GM13976 (cell line): ENCODE results near the gene CNTNAP2.
"Not testable (repeated sequence)": the region's sequence is repeated elsewhere in the genome, so short reads cannot be mapped to it uniquely, and the experiment has no call there.

Experiments used
- DNase-seq: peaks from one replicate; pipeline ENCODE4 v3.0.0; 2012; ENCODE audit warnings: low spot score
- in situ Hi-C: fragments of 300-500 bp; cut with MboI; formaldehyde crosslinking; loops from one replicate; pipeline ENCODE4 v1.12.0; 2022; ENCODE audit warnings: low sequenced_read_pairs, mixed read lengths, inconsistent platforms; ENCODE audit not compliant: unreplicated experiment
- TF ChIP-seq, protein P1 (sequence below): IDR thresholded peaks from 2 replicates; pipeline ENCODE4 v1.5.1; 2012; ENCODE audit warnings: borderline replicate concordance, mild to moderate bottlenecking; ENCODE audit not compliant: insufficient read depth; ENCODE audit errors: extremely low read depth, missing control alignments, control extremely low read depth

The CNTNAP2 gene

DNA sequence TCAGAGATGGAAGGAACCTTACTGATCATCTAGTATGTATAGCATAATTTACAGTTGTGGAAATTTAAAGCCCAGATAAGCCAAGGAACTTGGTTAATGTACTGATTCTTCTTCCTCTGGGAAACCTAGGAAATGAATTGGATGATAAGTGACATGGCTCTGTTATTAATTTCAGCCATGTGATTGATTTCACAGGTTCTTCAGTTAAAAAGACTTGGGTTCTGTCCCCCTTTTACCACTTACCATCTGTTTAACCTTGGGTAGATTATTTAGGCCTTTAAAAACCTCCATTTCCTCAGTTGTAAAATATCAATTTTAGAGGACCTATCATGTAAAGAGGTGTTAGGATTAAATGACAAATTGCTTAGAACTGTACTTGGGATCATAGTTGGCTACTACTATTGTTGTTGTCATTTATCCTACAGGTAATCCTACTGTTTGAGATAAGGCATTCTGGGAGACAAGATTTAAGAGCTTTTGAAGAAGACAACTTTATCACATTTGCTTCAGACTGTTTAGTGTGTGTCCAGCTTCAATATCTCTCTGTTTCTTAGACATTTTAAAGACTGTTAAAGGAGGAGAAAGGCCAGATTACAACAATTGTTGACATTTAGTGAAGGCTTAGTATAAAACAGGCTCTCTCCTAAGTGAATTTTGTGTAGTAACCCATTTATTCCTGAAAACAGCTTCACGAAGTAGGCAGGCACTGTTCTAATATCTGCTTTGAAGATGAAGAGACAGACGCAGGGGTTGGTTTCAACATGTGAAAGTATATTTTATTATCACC lies 1476.9 kb downstream of the CNTNAP2 start:
- TF ChIP-seq, protein P1, sequence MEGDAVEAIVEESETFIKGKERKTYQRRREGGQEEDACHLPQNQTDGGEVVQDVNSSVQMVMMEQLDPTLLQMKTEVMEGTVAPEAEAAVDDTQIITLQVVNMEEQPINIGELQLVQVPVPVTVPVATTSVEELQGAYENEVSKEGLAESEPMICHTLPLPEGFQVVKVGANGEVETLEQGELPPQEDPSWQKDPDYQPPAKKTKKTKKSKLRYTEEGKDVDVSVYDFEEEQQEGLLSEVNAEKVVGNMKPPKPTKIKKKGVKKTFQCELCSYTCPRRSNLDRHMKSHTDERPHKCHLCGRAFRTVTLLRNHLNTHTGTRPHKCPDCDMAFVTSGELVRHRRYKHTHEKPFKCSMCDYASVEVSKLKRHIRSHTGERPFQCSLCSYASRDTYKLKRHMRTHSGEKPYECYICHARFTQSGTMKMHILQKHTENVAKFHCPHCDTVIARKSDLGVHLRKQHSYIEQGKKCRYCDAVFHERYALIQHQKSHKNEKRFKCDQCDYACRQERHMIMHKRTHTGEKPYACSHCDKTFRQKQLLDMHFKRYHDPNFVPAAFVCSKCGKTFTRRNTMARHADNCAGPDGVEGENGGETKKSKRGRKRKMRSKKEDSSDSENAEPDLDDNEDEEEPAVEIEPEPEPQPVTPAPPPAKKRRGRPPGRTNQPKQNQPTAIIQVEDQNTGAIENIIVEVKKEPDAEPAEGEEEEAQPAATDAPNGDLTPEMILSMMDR = no peak
- no peak for DNase-seq
- in situ Hi-C loops = no loop called here

GRCh38 chr7:147595042-147595441 lies 1478.4 kb downstream of the CNTNAP2 start:
- in situ Hi-C loops = no loop called here
- TF ChIP-seq, protein P1 = no peak
- DNase-seq = no peak

DNA sequence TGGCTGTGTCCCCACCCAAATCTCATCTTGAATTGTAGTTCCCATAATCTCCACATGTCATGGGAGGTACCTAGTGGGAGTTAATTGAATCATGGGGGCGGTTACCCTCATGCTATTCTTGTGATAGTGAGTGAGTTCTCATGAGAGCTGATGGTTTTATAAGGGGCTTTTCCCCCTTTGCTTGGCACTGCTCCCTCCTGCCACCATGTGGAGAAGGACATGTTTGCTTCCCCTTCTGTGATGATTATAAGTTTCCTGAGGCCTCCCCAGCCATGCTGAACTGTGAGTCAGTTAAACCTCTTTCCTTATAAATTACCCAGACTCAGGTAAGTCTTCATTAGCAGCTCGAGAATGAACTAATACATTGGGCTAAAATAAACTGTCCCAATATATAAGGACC lies 1482.1 kb downstream of the CNTNAP2 start:
- in situ Hi-C loops, DNase-seq: not testable (repeated sequence)

DNA sequence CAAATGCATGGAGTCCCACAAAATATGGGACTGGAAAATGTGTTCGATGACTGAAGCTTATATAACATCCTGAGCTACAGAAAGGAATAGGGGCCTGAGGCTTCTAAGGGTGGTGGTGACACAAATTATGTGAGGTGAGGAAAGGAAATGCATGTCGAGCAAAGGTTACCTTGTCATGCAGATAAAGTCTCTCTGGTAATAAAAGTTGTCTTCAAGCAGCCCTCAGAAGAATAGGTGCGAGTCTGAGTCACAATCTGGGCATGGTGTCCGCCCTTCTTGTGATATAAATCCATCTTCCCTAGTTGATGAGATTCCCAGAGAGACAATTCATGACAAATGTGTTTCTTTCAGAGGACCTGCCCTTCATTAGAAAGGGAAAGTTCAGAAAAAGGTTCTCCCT lies 1488.7 kb downstream of the CNTNAP2 start:
- DNase-seq = no peak
- in situ Hi-C loops = no loop called here
- TF ChIP-seq, protein P1 = no peak

DNA sequence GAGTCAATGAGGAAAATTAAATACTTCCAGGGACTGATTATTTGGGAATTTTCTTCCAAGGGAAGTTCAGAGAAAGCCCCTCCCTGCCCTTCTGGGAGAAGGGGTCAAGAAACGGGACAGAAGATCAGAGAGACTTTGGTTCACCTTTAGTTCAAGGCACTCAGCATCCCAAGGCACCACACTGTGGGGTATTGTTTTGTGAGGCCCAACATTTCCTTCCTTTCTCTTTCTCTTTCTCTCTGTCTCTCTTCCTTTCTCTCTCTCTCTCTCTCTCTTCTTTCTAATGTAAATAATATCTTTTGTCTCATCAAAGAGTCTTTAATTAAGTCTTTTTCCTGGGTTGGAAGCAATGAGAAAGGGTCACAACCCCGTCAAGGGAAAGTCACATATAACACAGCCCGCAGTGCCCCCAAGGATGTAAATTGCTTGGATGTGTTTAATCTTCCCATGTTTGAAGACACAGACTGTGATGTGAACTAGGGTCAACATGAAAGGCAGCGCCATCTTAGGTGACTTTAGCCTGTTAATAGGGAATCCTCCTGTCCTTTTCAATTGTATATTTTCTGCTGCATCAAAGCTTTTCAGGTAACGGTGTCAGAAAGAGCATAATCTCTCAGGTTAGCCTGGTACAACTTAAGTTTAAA lies 1490.7 kb downstream of the CNTNAP2 start:
- DNase-seq = no peak
- TF ChIP-seq, protein P1 = no peak
- in situ Hi-C loops = no loop called here

GRCh38 chr7:147611431-147611830 lies 1494.8 kb downstream of the CNTNAP2 start:
- in situ Hi-C loops = no loop called here
- DNase-seq = no peak
- TF ChIP-seq, protein P1 = no peak

- TF ChIP-seq, protein P1 = no peak
- DNase-seq = no peak
- in situ Hi-C loops = no loop called here
These were observed 1518.7 kb downstream of the CNTNAP2 start for GRCh38 chr7:147635288-147635687.
